ENCODE measurements around the gene COX5B.
A peak's percentile ranks its signal among the peaks of the same experiment; 100 is the strongest.
"Not testable (repeated sequence)": the region's sequence is repeated elsewhere in the genome, so short reads cannot be mapped to it uniquely, and the experiment has no call there.

The COX5B gene

GRCh38 chr2:97654309-97654708 lies 8.4 kb downstream of the COX5B start:
- DNase-seq (ENCODE audit: low spot score), result no peak

GRCh38 chr2:97654791-97655190 lies 8.9 kb downstream of the COX5B start:
- DNase-seq (ENCODE audit: low spot score), result no peak

- no peak for DNase-seq (ENCODE audit: low spot score)
Measured at GRCh38 chr2:97656129-97656755, 10.4 kb downstream of the COX5B start.

GRCh38 chr2:97656905-97657587 lies 11.2 kb downstream of the COX5B start:
- no peak for DNase-seq (ENCODE audit: low spot score)

- no peak for DNase-seq (ENCODE audit: low spot score)
Measured at GRCh38 chr2:97657986-97658690, 12.3 kb downstream of the COX5B start.

- DNase-seq (ENCODE audit: low spot score), result no peak
Measured at GRCh38 chr2:97658691-97659157, 12.9 kb downstream of the COX5B start.

- DNase-seq (ENCODE audit: low spot score), result no peak
Measured at GRCh38 chr2:97659256-97660043, 13.6 kb downstream of the COX5B start.

- no peak for DNase-seq (ENCODE audit: low spot score)
Measured at GRCh38 chr2:97660044-97660774, 14.3 kb downstream of the COX5B start.

GRCh38 chr2:97660775-97661389 lies 15.0 kb downstream of the COX5B start:
- no peak for DNase-seq (ENCODE audit: low spot score)

- DNase-seq (ENCODE audit: low spot score), result no peak
Measured at GRCh38 chr2:97661927-97662326, 16.1 kb downstream of the COX5B start.

- DNase-seq (ENCODE audit: low spot score), result no peak
Measured at GRCh38 chr2:97662386-97662894, 16.6 kb downstream of the COX5B start.

- peak; percentile 75 for DNase-seq (ENCODE audit: low spot score)
Measured at GRCh38 chr2:97662895-97663625, 17.2 kb downstream of the COX5B start.

GRCh38 chr2:97663626-97663961 lies 17.7 kb downstream of the COX5B start:
- no peak for DNase-seq (ENCODE audit: low spot score)

- DNase-seq (ENCODE audit: low spot score), result peak; percentile 99
Measured at GRCh38 chr2:97663962-97664635, 18.2 kb downstream of the COX5B start, which contains the start of gene ACTR1B. ACTR1B (minus strand) TSS chr2:97664044; CDS start chr2:97663890, 154 bp downstream.

- DNase-seq (ENCODE audit: low spot score), result peak; percentile 42
Measured at GRCh38 chr2:97664636-97664970, 18.7 kb downstream of the COX5B start.

GRCh38 chr2:97669448-97669847 lies 23.6 kb downstream of the COX5B start, which contains the start of gene C2orf92:
C2orf92 (plus strand) TSS chr2:97669713; CDS start chr2:97669789, 76 bp downstream.
- no peak for DNase-seq (ENCODE audit: low spot score)

GRCh38 chr2:97670471-97670870 lies 24.6 kb downstream of the COX5B start:
- DNase-seq (ENCODE audit: low spot score), result no peak

- no peak for DNase-seq (ENCODE audit: low spot score)
Measured at GRCh38 chr2:97671526-97671925, 25.7 kb downstream of the COX5B start.

GRCh38 chr2:97672606-97673140 lies 26.8 kb downstream of the COX5B start:
- DNase-seq (ENCODE audit: low spot score), result not testable (repeated sequence)
